Ishikawa (cell line): ENCODE results near the gene GPC6.

Experiments used
- CEBPB ChIP-seq: IDR thresholded peaks from 2 replicates; pipeline ENCODE4 v1.6.1; 2012
- CREB1 ChIP-seq: IDR thresholded peaks from 2 replicates; pipeline ENCODE4 v1.6.1; 2012; ENCODE audit warnings: low read depth
- EGR1 ChIP-seq: IDR thresholded peaks from 2 replicates; pipeline ENCODE4 v1.6.1; 2012
- EP300 ChIP-seq: IDR thresholded peaks from 2 replicates; pipeline ENCODE4 v1.6.1; 2012; ENCODE audit warnings: borderline replicate concordance
- FOXM1 ChIP-seq: IDR thresholded peaks from 2 replicates; pipeline ENCODE4 v1.6.1; 2012; ENCODE audit warnings: low read depth, borderline replicate concordance
- MAX ChIP-seq: IDR thresholded peaks from 2 replicates; pipeline ENCODE4 v1.6.1; 2012
- NFIC ChIP-seq: IDR thresholded peaks from 2 replicates; pipeline ENCODE4 v1.6.1; 2012
- RAD21 ChIP-seq: IDR thresholded peaks from 2 replicates; pipeline ENCODE4 v1.6.1; 2012; ENCODE audit warnings: low read depth
- REST ChIP-seq: IDR thresholded peaks from 2 replicates; pipeline ENCODE4 v1.6.1; 2012; ENCODE audit warnings: low read depth, mild to moderate bottlenecking
- TAF1 ChIP-seq: IDR thresholded peaks from 2 replicates; pipeline ENCODE4 v1.6.1; 2012; ENCODE audit warnings: low read depth, mild to moderate bottlenecking
- TCF12 ChIP-seq: IDR thresholded peaks from 2 replicates; pipeline ENCODE4 v1.6.1; 2012; ENCODE audit warnings: low read depth
- TEAD4 ChIP-seq: IDR thresholded peaks from 2 replicates; pipeline ENCODE4 v1.6.1; 2012
- USF1 ChIP-seq: IDR thresholded peaks from 2 replicates; pipeline ENCODE4 v1.6.1; 2012
- YY1 ChIP-seq: IDR thresholded peaks from 2 replicates; pipeline ENCODE4 v1.6.1; 2012; ENCODE audit warnings: low read depth
- ZBTB7A ChIP-seq: IDR thresholded peaks from 2 replicates; pipeline ENCODE4 v1.6.1; 2012; ENCODE audit warnings: low read depth

Gene GPC6

DNA sequence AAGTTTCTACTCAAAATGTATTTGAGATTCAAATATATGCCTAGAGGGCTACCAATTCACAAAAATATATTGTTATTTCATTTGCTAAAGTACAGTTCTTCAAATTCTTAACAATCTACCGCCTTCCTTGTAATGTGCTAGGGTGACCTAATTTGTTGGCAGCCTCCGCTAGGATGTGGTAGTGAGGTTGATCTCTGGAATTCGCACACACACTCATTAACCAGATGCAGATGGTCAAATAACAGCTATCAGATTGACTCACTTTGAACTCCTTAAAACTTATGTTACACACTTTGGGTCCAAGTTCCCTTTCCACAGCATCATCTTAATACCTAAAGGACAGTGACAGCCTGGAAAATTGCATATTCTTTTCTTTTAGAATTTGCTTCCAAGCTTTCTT is 885.6 kb downstream of the GPC6 start:
- TF ChIP-seq EGR1 (no peak), MAX (no peak), TEAD4 (no peak), TCF12 (no peak), CEBPB (no peak)

- TF ChIP-seq ZBTB7A (no peak), CEBPB (no peak), TAF1 (no peak), MAX (no peak), RAD21 (no peak), CREB1 (no peak), TCF12 (no peak), TEAD4 (no peak), NFIC (no peak), EGR1 (no peak), FOXM1 (no peak), REST (no peak), USF1 (no peak), EP300 (no peak), YY1 (no peak)
Measured at GRCh38 chr13:94112731-94113130, 886.1 kb downstream of the GPC6 start.

GRCh38 chr13:94113245-94113644 is 886.6 kb downstream of the GPC6 start:
- TF ChIP-seq EGR1: no peak
- TF ChIP-seq FOXM1: no peak

DNA sequence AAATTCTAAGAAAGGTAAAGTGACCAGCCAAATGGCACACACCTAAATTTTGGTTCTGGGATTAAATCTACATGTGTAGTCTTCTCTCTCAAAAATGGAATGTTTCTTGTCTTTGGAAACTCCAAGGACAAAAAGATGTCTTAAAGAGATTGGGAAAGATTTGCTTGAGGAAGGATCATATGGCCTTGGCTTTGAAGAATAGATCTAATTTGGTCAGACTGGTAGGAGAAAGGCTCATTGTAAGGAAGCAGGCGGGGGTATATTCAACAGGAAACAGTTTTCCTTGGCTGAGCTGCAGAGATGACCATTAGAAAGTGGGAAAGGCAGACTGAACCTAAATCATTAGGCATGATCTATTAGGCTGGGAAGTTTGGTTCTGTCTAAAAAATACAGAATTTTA is 887.6 kb downstream of the GPC6 start:
- TF ChIP-seq TEAD4: no peak
- no peak for TF ChIP-seq YY1
- TF ChIP-seq CREB1: no peak
- TF ChIP-seq NFIC: no peak
- TF ChIP-seq USF1: no peak
- no peak for TF ChIP-seq ZBTB7A

DNA sequence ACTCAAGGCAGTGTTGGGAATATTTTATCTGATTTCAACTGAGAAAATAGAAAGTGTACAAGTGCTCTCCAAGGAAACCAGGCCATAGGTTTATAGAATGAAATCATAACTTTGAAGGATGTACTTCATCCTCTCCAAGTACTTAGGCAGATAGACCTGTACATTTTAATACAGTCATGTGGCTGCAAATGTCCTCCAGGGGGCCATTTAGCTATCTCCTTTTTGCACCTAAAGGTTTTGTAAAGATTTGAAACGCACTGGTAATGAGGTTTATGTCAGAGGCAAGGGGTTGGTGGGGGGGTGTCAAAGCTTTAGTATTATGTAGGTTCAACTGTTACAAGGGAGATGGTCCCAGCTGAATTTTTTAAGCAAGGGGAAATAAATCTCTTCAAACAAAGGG is 888.4 kb downstream of the GPC6 start:
- TF ChIP-seq MAX (no peak), TAF1 (no peak), USF1 (no peak), EGR1 (no peak), TCF12 (no peak), FOXM1 (no peak), TEAD4 (no peak)

- TF ChIP-seq EGR1: no peak
- TF ChIP-seq FOXM1: no peak
- no peak for TF ChIP-seq REST
- TF ChIP-seq TAF1: no peak
- no peak for TF ChIP-seq MAX
- no peak for TF ChIP-seq CEBPB
- no peak for TF ChIP-seq TCF12
- TF ChIP-seq TEAD4: no peak
- TF ChIP-seq EP300: no peak
- no peak for TF ChIP-seq USF1
- TF ChIP-seq CREB1: no peak
- TF ChIP-seq NFIC: no peak
- no peak for TF ChIP-seq ZBTB7A
- TF ChIP-seq YY1: no peak
Measured at GRCh38 chr13:94119360-94119936, 892.8 kb downstream of the GPC6 start.
